SK-N-SH treated with all-trans-retinoic acid at 6 μM for 48 hours (cell line): ENCODE measurements around the gene HDAC4.

ENCODE experiments used
- ARNTL ChIP-seq: fragments of 450-650 bp; formaldehyde crosslinking; IDR thresholded peaks from 2 replicates; pipeline ENCODE4 v1.5.0; 2020; ENCODE audit warnings: low read depth, mild to moderate bottlenecking, moderate library complexity, borderline replicate concordance
- PPARA ChIP-seq: fragments of 250-450 bp; sonication (Bioruptor Pico); IDR thresholded peaks from 2 replicates; pipeline ENCODE4 v1.5.0; 2020; ENCODE audit warnings: mild to moderate bottlenecking, borderline replicate concordance
- TCF4 ChIP-seq: fragments of 250-450 bp; sonication (Bioruptor Pico); IDR thresholded peaks from 2 replicates; pipeline ENCODE4 v1.8.0; 2021; ENCODE audit warnings: mild to moderate bottlenecking, moderate library complexity, borderline replicate concordance
- TOX ChIP-seq: fragments of 250-450 bp; sonication (Bioruptor Pico); IDR thresholded peaks from 2 replicates; pipeline ENCODE4 v1.8.0; 2021; ENCODE audit warnings: mild to moderate bottlenecking, moderate library complexity, borderline replicate concordance
- ZC3H10 ChIP-seq: fragments of 250-450 bp; sonication (Bioruptor Pico); IDR thresholded peaks from 2 replicates; pipeline ENCODE4 v1.5.1; 2021; ENCODE audit warnings: mild to moderate bottlenecking, moderate library complexity
- ZFP3 ChIP-seq: fragments of 250-450 bp; sonication (Bioruptor Pico); IDR thresholded peaks from 2 replicates; pipeline ENCODE4 v1.5.0; 2020; ENCODE audit warnings: mild to moderate bottlenecking, moderate library complexity
- ZFP30 ChIP-seq: fragments of 450-650 bp; formaldehyde crosslinking; IDR thresholded peaks from 2 replicates; pipeline ENCODE4 v1.5.0; 2022; ENCODE audit warnings: mild to moderate bottlenecking, moderate library complexity
- ZNF565 ChIP-seq: fragments of 450-650 bp; formaldehyde crosslinking; conservative IDR thresholded peaks from 2 replicates; pipeline ENCODE4 v1.5.0; 2020; ENCODE audit warnings: low read depth, mild to moderate bottlenecking, moderate library complexity
- TF ChIP-seq, protein P1 (sequence below): fragments of 250-450 bp; sonication (Bioruptor Pico); IDR thresholded peaks from 2 replicates; pipeline ENCODE4 v1.8.0; 2020; ENCODE audit warnings: mild to moderate bottlenecking, moderate library complexity, borderline replicate concordance
- TF ChIP-seq, protein P2 (sequence below): fragments of 250-450 bp; sonication (Bioruptor Pico); IDR thresholded peaks from 2 replicates; pipeline ENCODE4 v1.5.1; 2021; ENCODE audit warnings: mild to moderate bottlenecking, moderate library complexity
- TF ChIP-seq, protein P3 (sequence below): fragments of 250-450 bp; sonication (Bioruptor Pico); IDR thresholded peaks from 2 replicates; pipeline ENCODE4 v1.5.1; 2020; ENCODE audit warnings: low read depth, mild to moderate bottlenecking, moderate library complexity

DNA sequence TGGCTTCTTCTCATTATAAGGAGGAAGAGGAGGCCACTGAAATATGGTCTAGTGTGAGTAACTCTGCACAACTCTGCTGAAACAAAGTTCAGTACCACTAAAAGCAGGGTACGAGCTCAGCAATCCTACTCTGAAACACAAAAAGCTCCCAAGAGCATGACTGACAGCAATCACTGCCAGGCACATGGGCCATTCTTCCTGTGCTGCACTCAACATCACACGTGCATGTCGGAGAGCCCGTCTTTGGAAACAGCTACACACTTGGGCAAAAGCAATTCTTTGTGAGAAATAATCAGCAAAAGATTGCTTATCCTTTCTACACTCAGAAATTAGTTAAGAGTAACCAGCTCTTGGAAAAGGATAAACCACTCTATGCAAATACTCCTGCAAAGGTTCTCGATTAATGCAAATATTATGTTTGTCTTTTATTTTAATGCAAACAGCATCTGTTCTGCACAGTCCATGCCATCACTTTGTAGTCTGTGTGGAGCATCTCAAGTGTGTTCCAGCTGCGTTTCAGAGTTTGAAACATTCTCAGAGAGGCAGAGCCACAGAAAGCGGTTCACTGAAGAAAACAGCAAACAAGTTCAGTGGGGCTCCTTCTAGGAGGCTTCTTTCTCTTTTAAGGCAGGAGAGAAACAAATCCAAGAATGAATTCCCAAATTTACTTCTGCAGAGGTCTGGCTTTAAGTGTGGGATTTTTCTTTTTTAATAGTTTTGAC is 145.0 kb downstream of the HDAC4 start:
- TF ChIP-seq, protein P1, sequence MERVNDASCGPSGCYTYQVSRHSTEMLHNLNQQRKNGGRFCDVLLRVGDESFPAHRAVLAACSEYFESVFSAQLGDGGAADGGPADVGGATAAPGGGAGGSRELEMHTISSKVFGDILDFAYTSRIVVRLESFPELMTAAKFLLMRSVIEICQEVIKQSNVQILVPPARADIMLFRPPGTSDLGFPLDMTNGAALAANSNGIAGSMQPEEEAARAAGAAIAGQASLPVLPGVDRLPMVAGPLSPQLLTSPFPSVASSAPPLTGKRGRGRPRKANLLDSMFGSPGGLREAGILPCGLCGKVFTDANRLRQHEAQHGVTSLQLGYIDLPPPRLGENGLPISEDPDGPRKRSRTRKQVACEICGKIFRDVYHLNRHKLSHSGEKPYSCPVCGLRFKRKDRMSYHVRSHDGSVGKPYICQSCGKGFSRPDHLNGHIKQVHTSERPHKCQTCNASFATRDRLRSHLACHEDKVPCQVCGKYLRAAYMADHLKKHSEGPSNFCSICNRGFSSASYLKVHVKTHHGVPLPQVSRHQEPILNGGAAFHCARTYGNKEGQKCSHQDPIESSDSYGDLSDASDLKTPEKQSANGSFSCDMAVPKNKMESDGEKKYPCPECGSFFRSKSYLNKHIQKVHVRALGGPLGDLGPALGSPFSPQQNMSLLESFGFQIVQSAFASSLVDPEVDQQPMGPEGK, result no peak
- no peak for TF ChIP-seq ARNTL (CRISPR knock-in tag)
- TF ChIP-seq ZFP3 (CRISPR knock-in tag), result no peak
- TF ChIP-seq ZNF565 (CRISPR knock-in tag), result no peak
- no peak for TF ChIP-seq TCF4
- no peak for TF ChIP-seq ZFP30 (CRISPR knock-in tag)
- TF ChIP-seq, protein P2, sequence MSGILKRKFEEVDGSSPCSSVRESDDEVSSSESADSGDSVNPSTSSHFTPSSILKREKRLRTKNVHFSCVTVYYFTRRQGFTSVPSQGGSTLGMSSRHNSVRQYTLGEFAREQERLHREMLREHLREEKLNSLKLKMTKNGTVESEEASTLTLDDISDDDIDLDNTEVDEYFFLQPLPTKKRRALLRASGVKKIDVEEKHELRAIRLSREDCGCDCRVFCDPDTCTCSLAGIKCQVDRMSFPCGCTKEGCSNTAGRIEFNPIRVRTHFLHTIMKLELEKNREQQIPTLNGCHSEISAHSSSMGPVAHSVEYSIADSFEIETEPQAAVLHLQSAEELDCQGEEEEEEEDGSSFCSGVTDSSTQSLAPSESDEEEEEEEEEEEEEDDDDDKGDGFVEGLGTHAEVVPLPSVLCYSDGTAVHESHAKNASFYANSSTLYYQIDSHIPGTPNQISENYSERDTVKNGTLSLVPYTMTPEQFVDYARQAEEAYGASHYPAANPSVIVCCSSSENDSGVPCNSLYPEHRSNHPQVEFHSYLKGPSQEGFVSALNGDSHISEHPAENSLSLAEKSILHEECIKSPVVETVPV (CRISPR knock-in tag), result no peak
- TF ChIP-seq, protein P3, sequence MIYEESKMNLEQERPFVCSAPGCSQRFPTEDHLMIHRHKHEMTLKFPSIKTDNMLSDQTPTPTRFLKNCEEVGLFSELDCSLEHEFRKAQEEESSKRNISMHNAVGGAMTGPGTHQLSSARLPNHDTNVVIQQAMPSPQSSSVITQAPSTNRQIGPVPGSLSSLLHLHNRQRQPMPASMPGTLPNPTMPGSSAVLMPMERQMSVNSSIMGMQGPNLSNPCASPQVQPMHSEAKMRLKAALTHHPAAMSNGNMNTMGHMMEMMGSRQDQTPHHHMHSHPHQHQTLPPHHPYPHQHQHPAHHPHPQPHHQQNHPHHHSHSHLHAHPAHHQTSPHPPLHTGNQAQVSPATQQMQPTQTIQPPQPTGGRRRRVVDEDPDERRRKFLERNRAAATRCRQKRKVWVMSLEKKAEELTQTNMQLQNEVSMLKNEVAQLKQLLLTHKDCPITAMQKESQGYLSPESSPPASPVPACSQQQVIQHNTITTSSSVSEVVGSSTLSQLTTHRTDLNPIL (CRISPR knock-in tag), result no peak
- TF ChIP-seq TOX (CRISPR knock-in tag), result no peak
- no peak for TF ChIP-seq ZC3H10
- TF ChIP-seq PPARA (CRISPR knock-in tag), result no peak
